HK-2 (cell line): Measurements from ENCODE around the gene SHROOM1.
"Not testable (repeated sequence)": the region's sequence is repeated elsewhere in the genome, so short reads cannot be mapped to it uniquely, and the experiment has no call there.

Source experiments
- DNase-seq: peaks from one replicate; pipeline ENCODE4 v3.0.0-alpha.2; 2018; ENCODE audit not compliant: unreplicated experiment

SHROOM1 gene

GRCh38 chr5:132830436-132831094 is at the start of gene SHROOM1:
Gene SHROOM1, minus strand, starts transcription at chr5:132830647. Its CDS starts 4,507 bp downstream, at chr5:132826140.
- DNase-seq = peak; percentile 75

DNA sequence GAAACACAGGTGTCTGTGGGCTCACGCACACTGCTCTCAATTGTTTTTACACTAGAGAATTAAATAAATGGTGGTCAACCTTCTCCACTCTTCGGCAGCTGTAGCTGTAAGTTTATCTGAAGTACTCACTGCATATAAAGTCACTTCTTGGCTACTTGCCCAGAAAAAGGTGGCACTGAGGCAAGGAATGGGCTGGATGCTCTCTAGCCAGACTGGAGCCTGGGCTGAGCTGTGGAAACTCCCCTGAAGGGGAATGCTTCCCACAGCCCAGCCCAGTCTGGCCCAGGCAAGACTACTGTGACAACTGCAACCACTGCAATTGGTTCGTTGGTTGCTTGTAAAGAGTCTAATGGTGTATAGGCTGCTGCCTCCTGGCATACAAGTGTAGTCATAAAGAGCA is 47.5 kb upstream of the SHROOM1 start:
- no peak for DNase-seq

- DNase-seq = no peak
Measured at GRCh38 chr5:132877466-132877865, 47.0 kb upstream of the SHROOM1 start.

DNA sequence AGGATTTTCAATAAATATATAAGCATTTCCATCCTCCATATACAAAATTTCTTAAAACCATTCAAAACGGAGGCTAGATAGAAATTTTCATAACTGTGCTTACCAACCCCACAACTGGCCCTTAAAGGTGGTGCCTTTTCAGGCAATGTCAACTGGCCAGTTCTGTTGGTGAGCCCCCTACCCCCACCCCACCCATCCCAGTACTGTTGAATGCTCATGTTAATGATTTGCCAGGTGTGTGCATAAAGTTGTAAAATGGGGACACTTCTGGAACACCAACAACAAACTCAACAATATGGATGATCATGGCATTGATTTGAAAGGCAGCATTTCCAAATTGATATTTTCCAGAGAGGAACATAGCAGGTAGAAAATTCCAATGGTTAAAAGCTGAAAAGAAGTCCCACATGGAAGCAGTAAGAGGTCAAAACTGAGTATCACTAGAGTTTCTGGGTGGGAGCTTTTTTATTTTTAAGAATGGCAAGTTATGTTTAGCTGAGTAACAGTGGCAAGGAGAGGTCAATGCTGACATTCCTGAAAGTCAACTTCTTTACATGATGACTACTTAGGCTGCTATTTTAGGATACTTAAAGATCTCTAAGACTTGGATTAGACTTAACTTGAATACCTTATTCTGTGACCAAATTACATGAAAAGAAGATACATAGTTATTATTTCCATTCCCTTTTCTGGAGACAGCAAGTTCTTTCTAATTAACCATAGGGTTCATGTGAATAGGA is 45.7 kb upstream of the SHROOM1 start:
- no peak for DNase-seq

DNA sequence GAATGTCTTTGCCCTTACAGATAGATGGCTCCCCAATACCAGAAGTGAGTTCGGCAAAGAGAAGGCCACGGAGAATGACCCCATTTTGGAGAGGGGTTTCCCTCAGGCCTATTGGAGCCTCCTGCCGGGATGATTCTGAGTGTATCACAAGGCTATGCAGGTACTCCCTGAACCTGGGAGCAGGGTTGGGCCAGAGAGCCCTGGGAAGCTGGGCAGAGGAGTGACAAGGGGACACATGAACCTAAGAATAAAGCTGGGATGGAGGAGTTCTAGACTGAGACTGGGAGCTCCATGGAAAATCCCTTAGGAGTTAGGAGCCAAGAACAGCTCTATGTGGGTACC is 43.5 kb upstream of the SHROOM1 start:
- no peak for DNase-seq

DNA sequence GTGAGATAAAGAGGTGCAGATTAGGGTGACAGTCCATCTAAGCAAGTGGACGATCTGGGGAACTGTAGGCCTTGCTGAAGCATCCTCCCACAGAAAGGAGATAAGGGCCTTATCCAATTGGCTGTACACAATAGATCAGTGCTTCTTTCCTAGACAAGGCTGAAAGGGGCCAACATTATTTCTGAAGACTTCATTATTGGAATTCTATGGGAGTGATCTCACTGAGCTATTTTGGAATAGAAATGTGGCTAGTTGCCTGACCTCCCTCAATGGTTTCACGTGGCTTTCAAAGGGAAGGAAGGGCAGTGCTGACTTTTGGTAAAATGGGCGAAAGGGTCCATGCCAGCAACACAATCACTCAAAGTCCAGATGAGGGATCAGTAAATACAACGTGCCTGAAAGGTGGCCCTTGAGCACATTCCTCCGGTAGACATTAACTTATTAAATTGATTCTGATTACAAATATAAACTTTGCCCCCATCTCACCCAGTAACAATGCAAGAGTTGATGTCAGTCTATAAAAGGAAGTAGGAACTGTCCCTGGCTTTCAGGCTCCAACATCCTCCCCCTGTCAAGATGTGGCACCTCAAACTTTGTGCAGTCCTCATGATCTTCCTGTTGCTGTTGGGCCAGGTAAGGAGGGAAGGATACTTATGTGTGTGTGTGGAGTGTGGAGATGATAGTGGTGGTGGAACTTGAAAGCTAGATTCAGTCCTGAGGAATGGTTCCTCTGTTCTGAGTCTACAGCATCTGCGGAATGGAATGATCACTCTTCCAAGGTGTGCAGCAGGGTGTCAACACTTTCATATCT is 42.9 kb upstream of the SHROOM1 start, which contains the start of gene LEAP2:
LEAP2 (plus strand) TSS at position 550 of the 811 bp plus-strand sequence; CDS start at position 577, 27 bp downstream.
- DNase-seq = no peak

DNA sequence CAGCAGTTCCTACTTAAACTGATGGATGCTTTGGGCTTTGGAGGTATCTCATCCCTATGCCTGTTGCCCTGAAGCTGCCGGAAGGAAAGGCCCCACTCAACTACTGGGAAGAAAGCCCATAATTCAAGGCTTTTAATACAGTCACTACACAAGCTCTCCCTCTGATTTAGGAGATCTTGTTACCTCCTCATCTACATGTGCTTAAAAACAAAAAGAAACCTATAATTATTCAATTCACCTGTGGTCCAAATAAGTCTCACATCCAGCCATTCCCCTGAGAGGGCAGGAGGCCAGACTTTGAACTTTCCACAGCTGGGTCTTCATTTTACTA is 42.3 kb upstream of the SHROOM1 start:
- DNase-seq = no peak

DNA sequence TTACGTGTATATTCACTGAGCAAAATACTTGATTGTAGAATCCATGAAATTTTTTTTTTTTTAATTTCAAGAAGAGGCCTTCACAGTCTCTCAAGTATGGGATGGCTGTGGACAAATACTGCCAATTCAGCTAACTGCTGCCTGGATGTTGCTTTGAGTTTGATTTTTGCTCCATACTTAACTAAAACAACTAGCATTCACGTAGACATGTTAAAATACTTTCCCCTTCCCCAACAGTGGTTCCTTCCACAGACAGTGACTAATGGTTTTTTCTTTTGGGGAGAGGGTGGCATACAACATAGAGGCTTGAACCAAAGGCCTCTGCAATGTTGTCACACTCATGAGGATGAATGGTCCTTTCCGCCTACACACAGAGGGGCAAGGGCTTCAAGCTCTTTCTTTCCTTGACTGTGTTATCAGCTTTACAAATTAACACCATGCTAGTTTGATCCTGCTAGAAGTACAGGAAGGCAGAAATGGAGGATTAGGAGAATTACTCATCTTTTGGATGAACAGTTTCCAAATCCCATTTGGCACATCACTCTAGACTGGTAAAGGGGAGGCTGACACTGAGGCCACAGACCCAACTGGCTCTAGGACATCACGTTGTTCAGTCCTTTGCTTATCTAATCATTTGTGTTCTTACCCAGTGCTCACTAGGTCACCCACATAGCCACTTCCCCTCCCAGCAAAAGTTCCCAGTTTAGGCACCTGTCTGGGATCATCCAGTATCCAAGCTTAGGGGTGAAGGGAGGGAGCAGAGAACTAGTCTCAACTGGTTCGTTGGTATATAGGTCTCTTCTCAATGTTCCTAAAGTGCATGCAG is 41.2 kb upstream of the SHROOM1 start:
- no peak for DNase-seq

GRCh38 chr5:132870801-132871200 is 40.4 kb upstream of the SHROOM1 start:
- DNase-seq = no peak

- DNase-seq = no peak
Measured at GRCh38 chr5:132868754-132869153, 38.3 kb upstream of the SHROOM1 start.

DNA sequence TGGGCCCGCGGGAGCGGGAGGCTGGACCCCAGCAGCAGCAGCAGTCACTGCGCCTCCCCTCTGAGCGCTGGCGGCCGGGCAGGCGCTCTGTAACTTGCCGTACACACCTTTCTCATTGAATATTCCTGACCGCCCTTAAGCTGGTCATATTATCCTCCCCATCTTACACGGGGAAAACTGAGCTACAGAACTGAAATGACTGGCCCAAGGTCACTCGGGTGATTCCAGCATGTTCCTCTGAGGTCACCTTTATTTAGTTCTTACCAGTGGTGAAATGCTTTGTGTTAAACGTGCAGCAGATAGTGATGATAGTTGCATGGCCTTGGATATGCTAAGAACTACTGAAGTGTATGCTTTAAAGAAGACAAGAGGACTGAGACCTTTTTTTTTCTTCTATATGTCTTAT is 36.6 kb upstream of the SHROOM1 start:
- DNase-seq = no peak

DNA sequence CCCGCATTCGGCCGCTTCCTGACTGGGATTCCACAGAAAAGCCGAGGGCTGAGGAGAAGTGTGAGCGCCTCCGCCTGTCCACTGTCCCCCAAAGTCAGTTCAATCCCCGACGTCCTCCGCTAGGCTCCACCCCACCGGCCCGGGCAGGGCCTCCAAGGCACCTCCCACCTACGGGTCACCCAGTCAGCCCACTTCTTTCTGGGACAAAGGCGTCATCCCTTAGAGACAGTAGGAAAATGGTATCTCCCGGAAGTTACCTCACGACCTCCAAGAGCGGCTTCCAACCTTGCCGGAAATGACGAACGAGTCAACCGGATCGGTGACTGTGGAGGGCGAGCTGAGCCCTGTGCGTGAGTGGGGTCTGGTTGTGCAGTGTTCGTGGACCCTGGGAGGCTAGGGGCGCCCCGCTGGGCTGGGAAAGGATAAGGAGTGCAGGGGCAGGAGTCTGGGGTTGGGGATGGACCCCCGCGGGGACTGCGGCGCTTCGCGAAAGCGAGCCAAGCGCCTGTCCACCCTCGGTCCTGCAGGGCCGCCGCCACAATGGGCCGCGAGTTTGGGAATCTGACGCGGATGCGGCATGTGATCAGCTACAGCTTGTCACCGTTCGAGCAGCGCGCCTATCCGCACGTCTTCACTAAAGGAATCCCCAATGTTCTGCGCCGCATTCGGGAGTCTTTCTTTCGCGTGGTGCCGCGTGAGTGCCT is 36.0 kb upstream of the SHROOM1 start, which contains the start of the genes GDF9 and UQCRQ:
GDF9 (minus strand) TSS at position 128 of the 704 bp plus-strand sequence. CDS start 1,936 bp downstream, outside the sequence.
UQCRQ (plus strand) TSS at position 301 of the 704 bp plus-strand sequence; CDS start at position 541, 240 bp downstream.
- DNase-seq = peak; percentile 92

DNA sequence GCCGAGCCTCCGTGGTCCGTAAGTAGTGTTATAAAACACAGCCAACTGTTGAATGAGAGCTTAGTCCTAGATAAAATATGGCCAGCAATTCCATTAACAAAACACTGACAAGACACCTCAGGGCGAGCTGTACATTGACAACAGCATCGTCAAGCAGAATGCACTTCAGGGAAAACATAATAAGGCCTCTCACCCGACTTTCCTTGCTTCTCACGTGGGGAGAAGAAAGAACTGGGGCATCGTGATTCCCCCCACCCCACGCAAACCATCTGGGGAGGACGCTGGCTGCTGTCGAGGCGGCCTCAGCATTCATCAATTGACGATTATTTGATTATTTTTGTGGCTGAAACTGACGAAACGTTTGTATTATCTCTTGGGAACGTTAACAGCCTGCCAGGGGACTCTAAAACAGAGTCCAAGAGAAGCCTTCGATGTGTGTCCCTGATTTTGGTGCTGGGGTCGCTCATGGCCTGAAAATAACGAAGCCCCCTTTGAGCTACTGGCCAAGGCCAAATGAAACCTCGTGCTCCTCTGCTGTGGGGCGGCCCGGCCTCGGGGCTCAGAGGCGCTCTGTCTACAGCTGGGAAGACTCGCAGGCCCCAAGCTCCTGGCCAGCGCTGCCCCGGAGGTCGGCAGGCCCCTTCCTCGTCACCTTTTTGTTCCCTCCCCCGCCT is 35.4 kb upstream of the SHROOM1 start:
- DNase-seq = no peak

DNA sequence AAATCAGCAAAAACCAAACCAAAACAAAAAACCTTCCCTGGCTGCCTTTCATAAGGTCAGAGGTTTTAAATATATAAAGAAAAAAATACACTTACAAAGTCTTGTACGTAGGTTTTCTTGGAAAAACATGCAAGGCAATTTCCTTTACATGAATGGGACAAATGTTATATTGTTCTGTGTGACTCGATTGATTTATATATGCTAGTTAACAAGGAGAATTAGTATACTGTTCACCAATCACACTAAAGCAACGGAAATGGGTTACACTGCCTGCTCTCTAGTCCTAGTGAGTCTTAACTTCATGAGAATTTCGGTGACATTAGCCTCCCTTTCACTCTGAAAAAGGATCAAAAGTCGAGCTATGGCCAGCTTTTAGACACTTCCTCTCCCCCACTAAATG is 30.3 kb upstream of the SHROOM1 start:
- DNase-seq = no peak

DNA sequence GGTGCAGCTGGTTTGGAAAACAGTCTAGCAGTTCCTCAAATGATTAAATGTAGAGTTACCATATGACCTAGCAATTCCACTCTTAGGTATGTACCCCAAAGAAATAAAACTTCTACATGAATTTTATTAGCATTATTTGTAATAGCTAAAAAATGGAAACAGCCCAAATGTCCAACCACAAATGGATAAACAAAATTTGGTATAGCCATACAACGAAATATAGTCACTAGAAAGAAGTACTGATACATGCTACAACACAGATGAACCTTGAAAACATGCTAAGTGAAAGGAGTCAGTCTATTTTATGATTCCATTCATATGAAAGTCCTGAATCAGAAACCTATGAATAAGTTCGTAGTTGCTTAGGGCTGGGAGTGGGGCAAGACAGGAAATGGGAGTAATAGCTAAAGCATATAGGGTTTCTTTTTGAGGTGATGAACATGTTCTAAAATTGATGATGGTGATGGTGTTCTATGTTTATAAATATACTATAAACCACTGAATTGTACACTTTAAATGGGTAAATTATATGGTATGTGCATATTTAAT is 29.5 kb upstream of the SHROOM1 start:
- no peak for DNase-seq

GRCh38 chr5:132856011-132856410 is 25.6 kb upstream of the SHROOM1 start:
- no peak for DNase-seq

GRCh38 chr5:132854992-132855391 is 24.5 kb upstream of the SHROOM1 start:
- DNase-seq = not testable (repeated sequence)

DNA sequence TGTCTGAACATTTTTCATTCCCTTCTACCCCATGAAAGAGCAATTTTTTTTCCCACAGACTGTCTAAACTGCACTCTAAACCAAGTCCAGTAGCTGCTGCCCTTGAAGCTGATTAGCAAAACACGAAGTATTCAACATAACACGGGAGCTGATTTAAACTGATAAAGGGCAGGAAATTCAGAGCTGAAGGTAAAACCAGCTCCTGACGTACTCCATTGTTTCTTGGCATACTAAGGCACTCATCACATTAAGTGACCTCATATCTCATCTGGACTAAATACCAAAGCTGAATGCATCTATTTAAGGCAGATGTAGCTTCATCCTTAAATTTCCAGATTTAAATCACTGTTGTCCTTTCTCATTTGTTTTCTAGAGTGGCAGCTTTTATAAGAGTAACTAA is 23.9 kb upstream of the SHROOM1 start:
- no peak for DNase-seq

GRCh38 chr5:132853790-132854189 is 23.3 kb upstream of the SHROOM1 start:
- DNase-seq = no peak

GRCh38 chr5:132853323-132853722 is 22.9 kb upstream of the SHROOM1 start:
- DNase-seq = no peak
